ENCODE results near the gene PROM1.

GRCh38 chr4:16082041-16082425, 1.8 kb downstream of the PROM1 start:
- TF ChIP-seq, protein P1, sequence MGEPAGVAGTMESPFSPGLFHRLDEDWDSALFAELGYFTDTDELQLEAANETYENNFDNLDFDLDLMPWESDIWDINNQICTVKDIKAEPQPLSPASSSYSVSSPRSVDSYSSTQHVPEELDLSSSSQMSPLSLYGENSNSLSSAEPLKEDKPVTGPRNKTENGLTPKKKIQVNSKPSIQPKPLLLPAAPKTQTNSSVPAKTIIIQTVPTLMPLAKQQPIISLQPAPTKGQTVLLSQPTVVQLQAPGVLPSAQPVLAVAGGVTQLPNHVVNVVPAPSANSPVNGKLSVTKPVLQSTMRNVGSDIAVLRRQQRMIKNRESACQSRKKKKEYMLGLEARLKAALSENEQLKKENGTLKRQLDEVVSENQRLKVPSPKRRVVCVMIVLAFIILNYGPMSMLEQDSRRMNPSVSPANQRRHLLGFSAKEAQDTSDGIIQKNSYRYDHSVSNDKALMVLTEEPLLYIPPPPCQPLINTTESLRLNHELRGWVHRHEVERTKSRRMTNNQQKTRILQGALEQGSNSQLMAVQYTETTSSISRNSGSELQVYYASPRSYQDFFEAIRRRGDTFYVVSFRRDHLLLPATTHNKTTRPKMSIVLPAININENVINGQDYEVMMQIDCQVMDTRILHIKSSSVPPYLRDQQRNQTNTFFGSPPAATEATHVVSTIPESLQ (CRISPR knock-in tag; IDR thresholded peaks at IDR 0.05) = no peak
- TF ChIP-seq, protein P2, sequence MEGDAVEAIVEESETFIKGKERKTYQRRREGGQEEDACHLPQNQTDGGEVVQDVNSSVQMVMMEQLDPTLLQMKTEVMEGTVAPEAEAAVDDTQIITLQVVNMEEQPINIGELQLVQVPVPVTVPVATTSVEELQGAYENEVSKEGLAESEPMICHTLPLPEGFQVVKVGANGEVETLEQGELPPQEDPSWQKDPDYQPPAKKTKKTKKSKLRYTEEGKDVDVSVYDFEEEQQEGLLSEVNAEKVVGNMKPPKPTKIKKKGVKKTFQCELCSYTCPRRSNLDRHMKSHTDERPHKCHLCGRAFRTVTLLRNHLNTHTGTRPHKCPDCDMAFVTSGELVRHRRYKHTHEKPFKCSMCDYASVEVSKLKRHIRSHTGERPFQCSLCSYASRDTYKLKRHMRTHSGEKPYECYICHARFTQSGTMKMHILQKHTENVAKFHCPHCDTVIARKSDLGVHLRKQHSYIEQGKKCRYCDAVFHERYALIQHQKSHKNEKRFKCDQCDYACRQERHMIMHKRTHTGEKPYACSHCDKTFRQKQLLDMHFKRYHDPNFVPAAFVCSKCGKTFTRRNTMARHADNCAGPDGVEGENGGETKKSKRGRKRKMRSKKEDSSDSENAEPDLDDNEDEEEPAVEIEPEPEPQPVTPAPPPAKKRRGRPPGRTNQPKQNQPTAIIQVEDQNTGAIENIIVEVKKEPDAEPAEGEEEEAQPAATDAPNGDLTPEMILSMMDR (IDR thresholded peaks at IDR 0.05) = no peak
- no peak for TF ChIP-seq FOXK1 (CRISPR knock-in tag; IDR thresholded peaks at IDR 0.05)
